Astrocyte (in vitro differentiated cells and primary cell): ENCODE data around the gene ALK. TPM values are rescaled to one million over a fixed set of nuclear protein-coding genes. Genes with fewer than 3 reads are reported as not detected.

Experiments
- DNase-seq: peaks from one replicate; pipeline ENCODE4 v3.0.0-alpha.2; 2010; ENCODE audit warnings: low read depth
- FAIRE-seq: peaks from 2 replicates; lab custom pipeline; 2011; peaks lifted over from hg19 to GRCh38; lab: Jason Lieb, UNC
- H2AFZ ChIP-seq: 2 replicates; pipeline ENCODE4 v1.6.0; 2012; ENCODE audit warnings: low read depth, low read length, inconsistent platforms
- H3K27ac ChIP-seq: 2 replicates; pipeline ENCODE4 v1.5.1; 2011; ENCODE audit warnings: low read depth, low read length, inconsistent platforms
- H3K27me3 ChIP-seq: 2 replicates; pipeline ENCODE4 v1.6.0; 2011; ENCODE audit warnings: low read length, inconsistent platforms; ENCODE audit not compliant: insufficient read depth
- H3K36me3 ChIP-seq: 2 replicates; pipeline ENCODE4 v1.5.1; 2011; ENCODE audit warnings: low read length, inconsistent platforms; ENCODE audit not compliant: insufficient read depth
- H3K4me1 ChIP-seq: 2 replicates; pipeline ENCODE4 v1.5.1; 2011; ENCODE audit warnings: low read length, inconsistent platforms; ENCODE audit not compliant: insufficient read depth
- H3K4me2 ChIP-seq: 2 replicates; pipeline ENCODE4 v1.6.0; 2012; ENCODE audit warnings: low read length, inconsistent platforms
- H3K4me3 ChIP-seq: 2 replicates; pipeline ENCODE4 v1.5.1; 2011; ENCODE audit warnings: low read depth, mild to moderate bottlenecking, low read length, inconsistent platforms; ENCODE audit not compliant: insufficient read depth
- H3K79me2 ChIP-seq: 2 replicates; pipeline ENCODE4 v1.6.0; 2012; ENCODE audit warnings: mild to moderate bottlenecking, low read length, inconsistent platforms; ENCODE audit not compliant: insufficient read depth
- H3K9ac ChIP-seq: 2 replicates; pipeline ENCODE4 v1.6.0; 2012; ENCODE audit warnings: mild to moderate bottlenecking, low read length, inconsistent platforms
- H3K9me3 ChIP-seq: 2 replicates; pipeline ENCODE4 v1.5.1; 2012; ENCODE audit warnings: low read depth, mild to moderate bottlenecking, low read length, inconsistent platforms; ENCODE audit not compliant: insufficient read depth
- H4K20me1 ChIP-seq: 2 replicates; pipeline ENCODE4 v1.6.0; 2012; ENCODE audit warnings: low read length, inconsistent platforms; ENCODE audit not compliant: insufficient read depth
- H3K27ac Mint-ChIP-seq: one replicate; pipeline ENCODE4 v1.8.0; 2021; ENCODE audit warnings: mild to moderate bottlenecking, mixed read lengths; ENCODE audit not compliant: unreplicated experiment
- H3K27me3 Mint-ChIP-seq: one replicate; pipeline ENCODE4 v1.8.0; 2021; ENCODE audit warnings: low read depth, mixed read lengths; ENCODE audit not compliant: unreplicated experiment
- H3K36me3 Mint-ChIP-seq: one replicate; pipeline ENCODE4 v1.8.0; 2021; ENCODE audit warnings: low read depth, mixed read lengths; ENCODE audit not compliant: unreplicated experiment
- H3K4me1 Mint-ChIP-seq: one replicate; pipeline ENCODE4 v1.8.0; 2021; ENCODE audit warnings: low read depth, mixed read lengths; ENCODE audit not compliant: unreplicated experiment
- H3K4me3 Mint-ChIP-seq: one replicate; pipeline ENCODE4 v1.8.0; 2021; ENCODE audit warnings: mild to moderate bottlenecking, moderate library complexity, mixed read lengths; ENCODE audit not compliant: unreplicated experiment
- H3K9me3 Mint-ChIP-seq: one replicate; pipeline ENCODE4 v1.8.0; 2021; ENCODE audit warnings: mild to moderate bottlenecking, mixed read lengths; ENCODE audit not compliant: unreplicated experiment
- CTCF ChIP-seq: IDR thresholded peaks from 2 replicates; pipeline ENCODE4 v1.5.1; 2011; ENCODE audit warnings: low read depth, mild to moderate bottlenecking, inconsistent platforms, low read length, moderate library complexity; ENCODE audit not compliant: insufficient read depth
- EZH2 ChIP-seq: IDR thresholded peaks from 2 replicates; pipeline ENCODE4 v1.6.1; 2012; ENCODE audit warnings: mild to moderate bottlenecking, low read length, inconsistent platforms; ENCODE audit not compliant: insufficient read depth
- total RNA-seq: library from RNA; stranded (reverse); gene quantifications from 2 replicates; pipeline ENCODE4 v1.2.1, GENCODE V29; 2021

Gene ALK
- total RNA-seq, 1 donor from 2014 or later: 0.16 TPM

- no peaks in the 10 kb centered on the region for H3K36me3 Mint-ChIP-seq
These were observed 704.8 kb downstream of the ALK start for GRCh38 chr2:29216609-29216909.

GRCh38 chr2:29215739-29216608 is 705.4 kb downstream of the ALK start:
- peaks cover 32% of the 10 kb centered on the region for H3K27me3 Mint-ChIP-seq
- no peak for TF ChIP-seq CTCF
- TF ChIP-seq EZH2: no peak
- FAIRE-seq (no peak), DNase-seq (no peak)
- Histone ChIP-seq H4K20me1 (no peaks in the 10 kb centered on the region), H3K9me3 (no peaks in the 10 kb centered on the region), H3K4me2 (no peak overlapping the region), H3K4me1 (no peaks in the 10 kb centered on the region), H3K27ac (no peak overlapping the region), H3K9ac (no peak overlapping the region), H3K4me3 (no peak overlapping the region), H3K36me3 (no peaks in the 10 kb centered on the region), H2AFZ (no peak overlapping the region), H3K79me2 (no peaks in the 10 kb centered on the region), H3K27me3 (peaks cover 2% of the 10 kb centered on the region)
- no peak overlapping the region for H3K4me3 Mint-ChIP-seq
- peaks cover 4% of the 10 kb centered on the region for H3K4me1 Mint-ChIP-seq
- H3K36me3 Mint-ChIP-seq: no peaks in the 10 kb centered on the region
- H3K9me3 Mint-ChIP-seq: no peaks in the 10 kb centered on the region
- no peak overlapping the region for H3K27ac Mint-ChIP-seq

More at GRCh38 chr2:29216609-29216909, 704.8 kb downstream of the ALK start:
- Histone ChIP-seq H3K79me2 (no peaks in the 10 kb centered on the region), H4K20me1 (no peaks in the 10 kb centered on the region), H3K9me3 (no peaks in the 10 kb centered on the region), H3K4me1 (no peaks in the 10 kb centered on the region), H3K27me3 (peaks cover 2% of the 10 kb centered on the region), H3K36me3 (no peaks in the 10 kb centered on the region), H2AFZ (no peak overlapping the region), H3K4me3 (no peak overlapping the region), H3K4me2 (no peak overlapping the region), H3K27ac (no peak overlapping the region), H3K9ac (no peak overlapping the region)
- no peaks in the 10 kb centered on the region for H3K9me3 Mint-ChIP-seq
- no peak overlapping the region for H3K4me3 Mint-ChIP-seq
- peaks cover 38% of the 10 kb centered on the region for H3K27me3 Mint-ChIP-seq
- no peak overlapping the region for H3K27ac Mint-ChIP-seq
- TF ChIP-seq EZH2: no peak
- no peak for TF ChIP-seq CTCF
- FAIRE-seq: no peak
- no peak for DNase-seq
- H3K4me1 Mint-ChIP-seq: peaks cover 4% of the 10 kb centered on the region

GRCh38 chr2:29215073-29215472 is 706.3 kb downstream of the ALK start:
- Mint-ChIP-seq H3K4me3 (no peak overlapping the region), H3K9me3 (no peaks in the 10 kb centered on the region), H3K27me3 (peaks cover 23% of the 10 kb centered on the region), H3K36me3 (no peaks in the 10 kb centered on the region), H3K4me1 (peaks cover 4% of the 10 kb centered on the region), H3K27ac (no peak overlapping the region)
- H3K4me2 ChIP-seq: no peak overlapping the region
- H3K4me3 ChIP-seq: no peak overlapping the region
- TF ChIP-seq CTCF (no peak), EZH2 (no peak)
- no peak for FAIRE-seq
- no peak overlapping the region for H2AFZ ChIP-seq
- no peaks in the 10 kb centered on the region for H3K36me3 ChIP-seq
- H4K20me1 ChIP-seq: no peaks in the 10 kb centered on the region
- no peaks in the 10 kb centered on the region for H3K27me3 ChIP-seq
- H3K4me1 ChIP-seq: no peaks in the 10 kb centered on the region
- no peak for DNase-seq
- H3K9ac ChIP-seq: no peak overlapping the region
- no peak overlapping the region for H3K27ac ChIP-seq
- no peaks in the 10 kb centered on the region for H3K79me2 ChIP-seq
- no peaks in the 10 kb centered on the region for H3K9me3 ChIP-seq
